Activated T-helper 9 cell treated with anti-CD3 and anti-CD28 coated beads, Interleukin-2, amount 50 U/mL, for 16 hours (primary cell): ENCODE measurements around the gene SNX18.
"Not testable (repeated sequence)": the region's sequence is repeated elsewhere in the genome, so short reads cannot be mapped to it uniquely, and the experiment has no call there.

Experiments used
- DNase-seq: peaks from one replicate; pipeline ENCODE4 v3.0.0-alpha.2; 2020; ENCODE audit warnings: low read depth

The SNX18 gene

GRCh38 chr5:54517512-54518145 lies at the start of gene SNX18:
SNX18 (plus strand) TSS chr5:54517759; CDS start chr5:54517953, 194 bp downstream.
- peak; percentile 87 for DNase-seq

- no peak for DNase-seq
These were observed 47.9 kb upstream of the SNX18 start for GRCh38 chr5:54469622-54470021.

GRCh38 chr5:54470128-54470527 lies 47.4 kb upstream of the SNX18 start:
- no peak for DNase-seq

GRCh38 chr5:54470677-54471076 lies 46.9 kb upstream of the SNX18 start:
- DNase-seq, result no peak

- DNase-seq, result no peak
These were observed 46.2 kb upstream of the SNX18 start for GRCh38 chr5:54471398-54471797.

- DNase-seq, result no peak
These were observed 40.9 kb upstream of the SNX18 start for GRCh38 chr5:54476682-54477081.

GRCh38 chr5:54477941-54478478 lies 39.5 kb upstream of the SNX18 start:
- DNase-seq, result no peak

GRCh38 chr5:54480296-54480695 lies 37.3 kb upstream of the SNX18 start:
- DNase-seq, result no peak

- DNase-seq, result no peak
These were observed 33.2 kb upstream of the SNX18 start for GRCh38 chr5:54484219-54484894.

- not testable (repeated sequence) for DNase-seq
These were observed 31.9 kb upstream of the SNX18 start for GRCh38 chr5:54485659-54486058.

- not testable (repeated sequence) for DNase-seq
These were observed 27.9 kb upstream of the SNX18 start for GRCh38 chr5:54489648-54489979.

- DNase-seq, result no peak
These were observed 26.2 kb upstream of the SNX18 start for GRCh38 chr5:54491326-54491725.

- no peak for DNase-seq
These were observed 25.4 kb upstream of the SNX18 start for GRCh38 chr5:54492178-54492577.

GRCh38 chr5:54495027-54495426 lies 22.5 kb upstream of the SNX18 start:
- DNase-seq, result no peak

GRCh38 chr5:54514291-54514690 lies 3.3 kb upstream of the SNX18 start:
- DNase-seq, result no peak

- no peak for DNase-seq
These were observed 2.6 kb upstream of the SNX18 start for GRCh38 chr5:54514841-54515432.

- DNase-seq, result no peak
These were observed 1.9 kb upstream of the SNX18 start for GRCh38 chr5:54515634-54516033.

GRCh38 chr5:54516051-54516655 lies 1.4 kb upstream of the SNX18 start:
- no peak for DNase-seq

- no peak for DNase-seq
These were observed 416 bp upstream of the SNX18 start for GRCh38 chr5:54517174-54517511.

- DNase-seq, result peak; percentile 45
These were observed 723 bp downstream of the SNX18 start for GRCh38 chr5:54518146-54518817.

GRCh38 chr5:54518818-54519508 lies 1.4 kb downstream of the SNX18 start:
- no peak for DNase-seq

- DNase-seq, result no peak
These were observed 1.9 kb downstream of the SNX18 start for GRCh38 chr5:54519509-54519876.
